IPS-11a (cell line): Measurements from ENCODE around the gene MYO19.
"Not testable (repeated sequence)": the region's sequence is repeated elsewhere in the genome, so short reads cannot be mapped to it uniquely, and the experiment has no call there.

Experiments used
- H3K4me3 ChIP-seq: one replicate; pipeline ENCODE4 v1.5.1; 2013; ENCODE audit warnings: low read depth, low read length, control low read depth

MYO19 gene

DNA sequence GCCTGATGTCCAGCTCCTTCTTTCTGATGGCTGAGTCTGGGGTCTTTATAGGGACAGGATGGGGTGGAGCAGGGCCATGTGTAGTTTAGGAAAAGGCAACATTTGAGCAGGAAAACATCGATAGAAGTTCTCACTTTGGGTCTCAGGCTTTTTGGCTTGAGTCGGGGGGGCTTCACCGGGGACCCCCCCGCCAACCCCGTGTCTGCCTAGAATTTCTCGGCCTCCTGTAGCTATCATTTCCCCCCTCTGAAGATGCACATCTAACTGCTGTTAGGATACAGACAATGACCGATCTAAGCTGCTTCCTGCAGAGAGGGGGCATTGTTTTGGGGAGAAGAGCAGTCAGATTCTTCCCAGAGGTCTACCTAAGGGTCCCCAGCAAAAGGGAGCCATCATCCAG lies 64.9 kb downstream of the MYO19 start:
- no peak overlapping the region for H3K4me3 ChIP-seq

DNA sequence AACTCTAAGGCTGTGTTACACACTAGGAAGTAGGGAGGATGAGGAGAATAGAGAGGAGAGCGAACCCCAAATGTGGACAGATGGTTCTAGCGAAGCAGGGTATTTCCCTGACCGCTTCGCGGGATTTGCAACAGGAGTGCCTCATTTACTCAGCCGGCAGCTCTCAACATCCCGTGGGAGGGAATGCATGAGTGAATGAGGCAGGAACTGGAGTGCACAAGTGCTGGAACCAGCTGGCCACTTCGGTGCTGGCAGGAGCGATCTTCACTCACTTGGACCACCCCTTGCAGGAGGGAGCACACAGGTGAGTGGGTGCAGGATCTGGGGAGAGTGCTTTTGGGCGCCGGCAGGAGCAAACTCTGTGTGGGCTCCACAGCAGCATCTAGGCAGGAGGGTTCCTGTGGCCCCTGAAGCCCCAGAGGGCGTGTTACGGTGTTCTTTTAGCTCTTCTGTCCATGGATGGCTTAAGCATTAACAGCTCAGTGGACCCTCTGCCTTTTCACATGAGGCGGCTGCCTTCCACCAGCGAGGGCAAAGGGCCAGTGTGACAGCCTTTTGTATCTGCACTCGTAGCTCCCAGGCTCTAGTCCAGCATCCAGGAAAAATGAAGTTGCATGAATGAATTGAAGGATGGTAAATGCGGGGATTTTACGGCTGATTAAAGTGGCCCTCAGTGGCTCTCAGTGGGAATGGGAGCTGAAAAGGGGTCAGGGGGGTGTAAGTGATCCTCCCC lies 65.6 kb downstream of the MYO19 start:
- H3K4me3 ChIP-seq: no peak overlapping the region

DNA sequence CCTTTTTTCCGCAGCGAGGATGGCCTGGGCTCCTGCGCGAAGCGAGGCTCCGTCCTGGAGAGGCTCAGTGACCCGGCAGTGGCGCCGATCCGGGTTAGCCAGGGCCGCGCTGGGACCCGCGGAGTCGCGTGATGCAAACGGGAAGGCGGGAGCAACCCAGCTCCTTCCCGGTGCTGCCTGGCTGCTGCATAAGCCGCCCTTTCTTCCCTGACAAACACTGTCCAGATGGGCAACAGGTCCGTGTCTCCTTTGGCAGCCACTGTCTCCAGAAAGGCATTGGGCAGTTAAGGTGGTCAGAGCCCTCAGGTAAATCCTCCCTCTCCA lies 69.9 kb downstream of the MYO19 start:
- H3K4me3 ChIP-seq: no peak overlapping the region

- no peak overlapping the region for H3K4me3 ChIP-seq
Measured at GRCh38 chr17:36463916-36464764, 70.5 kb downstream of the MYO19 start.

GRCh38 chr17:36461330-36462110 lies 73.1 kb downstream of the MYO19 start:
- H3K4me3 ChIP-seq: no peak overlapping the region

- H3K4me3 ChIP-seq: no peak overlapping the region
Measured at GRCh38 chr17:36460265-36460937, 74.3 kb downstream of the MYO19 start.

DNA sequence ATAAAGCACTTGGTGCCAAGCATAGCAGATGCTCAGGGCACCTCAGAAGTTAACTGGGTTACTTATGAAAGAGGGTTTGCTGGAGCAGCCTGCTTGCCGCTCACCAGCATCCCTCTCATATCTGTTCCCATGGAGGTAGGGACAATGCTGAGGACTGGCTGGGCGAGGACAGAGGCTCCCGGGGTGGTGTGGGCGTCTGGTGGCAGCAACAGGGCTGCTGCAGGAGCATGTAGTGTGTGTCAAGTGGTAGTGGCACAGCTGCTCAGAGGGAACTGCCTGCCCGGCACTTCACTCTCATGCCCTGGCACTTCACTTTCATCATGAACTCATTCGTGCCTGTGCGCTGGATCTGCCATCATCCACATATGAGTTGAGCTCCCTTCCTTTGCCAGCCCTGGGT lies 75.1 kb downstream of the MYO19 start:
- no peak overlapping the region for H3K4me3 ChIP-seq

GRCh38 chr17:36459045-36459444 lies 75.6 kb downstream of the MYO19 start:
- no peak overlapping the region for H3K4me3 ChIP-seq

DNA sequence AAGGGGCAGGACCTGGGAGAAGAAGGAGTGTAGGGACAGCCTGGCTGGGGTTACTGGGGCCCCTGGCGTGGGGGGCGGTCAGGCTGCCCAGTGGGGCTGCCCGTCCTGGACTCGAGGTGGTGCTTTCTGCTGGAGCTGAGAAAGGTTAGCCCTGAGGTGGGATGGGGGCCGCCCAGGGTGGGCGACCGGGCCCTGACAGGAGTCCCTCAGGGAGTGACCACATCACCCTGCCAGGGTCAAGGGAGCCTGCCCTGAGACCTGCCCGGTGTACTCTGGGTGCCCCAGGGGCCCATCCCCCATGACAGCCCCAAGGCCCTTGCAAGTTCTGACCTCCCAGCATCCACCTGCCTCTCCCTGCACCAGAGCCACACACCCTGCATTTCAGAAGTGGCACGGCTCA lies 77.0 kb downstream of the MYO19 start:
- H3K4me3 ChIP-seq: not testable (repeated sequence)

GRCh38 chr17:36452888-36453287 lies 81.8 kb downstream of the MYO19 start:
- H3K4me3 ChIP-seq: not testable (repeated sequence)

DNA sequence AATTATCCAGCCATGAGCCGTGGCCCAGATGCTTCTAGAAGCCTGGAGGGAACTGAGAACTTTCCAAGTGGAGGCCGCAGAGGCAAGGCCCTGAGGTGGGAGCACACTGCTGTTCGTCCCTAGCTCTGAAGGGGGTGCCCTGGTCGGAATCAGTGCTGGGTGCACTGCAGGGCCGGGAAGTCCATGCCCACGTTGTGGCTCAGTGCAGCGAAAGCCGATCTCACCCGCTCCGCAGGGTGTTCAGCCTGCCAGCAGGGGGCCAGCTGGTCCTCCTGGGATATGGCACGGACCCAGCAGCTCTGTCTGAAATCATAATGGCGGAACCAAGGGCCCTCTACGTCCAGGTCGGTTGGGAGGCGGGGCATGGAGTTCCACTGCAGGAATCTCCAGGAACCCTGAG lies 84.7 kb downstream of the MYO19 start:
- H3K4me3 ChIP-seq: not testable (repeated sequence)
